DMS114 treated with DMSO at 0.1 percent for 48 hours (cell line): ENCODE results near the gene SCAMP3.
A peak's percentile ranks its signal among the peaks of the same experiment; 100 is the strongest.
"Not testable (repeated sequence)": the region's sequence is repeated elsewhere in the genome, so short reads cannot be mapped to it uniquely, and the experiment has no call there.

Experiments
- DNase-seq: peaks from one replicate; lab custom pipeline; 2025; ENCODE audit not compliant: unreplicated experiment; lab: John Stamatoyannopoulos, UW

SCAMP3 gene

GRCh38 chr1:155232001-155232978 lies 29.9 kb downstream of the SCAMP3 start:
- not testable (repeated sequence) for DNase-seq

DNA sequence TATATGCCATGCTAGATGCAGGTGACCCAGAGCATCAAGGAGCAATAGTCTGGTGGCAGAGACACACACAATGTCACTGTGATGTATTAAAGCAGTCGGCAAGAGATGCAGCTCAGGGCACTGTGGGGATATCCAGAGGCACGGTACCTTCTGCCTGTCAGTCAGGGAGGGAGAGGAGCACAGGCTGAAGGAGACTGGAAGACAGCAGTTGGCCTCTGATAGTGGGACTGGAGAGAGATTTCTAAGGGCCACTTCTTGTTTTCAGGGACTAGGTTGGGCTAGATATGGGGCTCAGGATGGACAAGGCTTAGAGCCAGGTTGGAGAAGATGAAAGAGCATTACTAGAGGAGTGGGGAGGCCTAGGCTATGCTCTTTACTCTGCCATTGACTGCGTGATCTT lies 30.9 kb downstream of the SCAMP3 start:
- not testable (repeated sequence) for DNase-seq

- no peak for DNase-seq
These were observed 34.1 kb downstream of the SCAMP3 start for GRCh38 chr1:155228096-155228427.

GRCh38 chr1:155227261-155228095 lies 34.7 kb downstream of the SCAMP3 start:
- peak; percentile 100 for DNase-seq

- DNase-seq: peak; percentile 70
These were observed 35.3 kb downstream of the SCAMP3 start for GRCh38 chr1:155226910-155227260.

DNA sequence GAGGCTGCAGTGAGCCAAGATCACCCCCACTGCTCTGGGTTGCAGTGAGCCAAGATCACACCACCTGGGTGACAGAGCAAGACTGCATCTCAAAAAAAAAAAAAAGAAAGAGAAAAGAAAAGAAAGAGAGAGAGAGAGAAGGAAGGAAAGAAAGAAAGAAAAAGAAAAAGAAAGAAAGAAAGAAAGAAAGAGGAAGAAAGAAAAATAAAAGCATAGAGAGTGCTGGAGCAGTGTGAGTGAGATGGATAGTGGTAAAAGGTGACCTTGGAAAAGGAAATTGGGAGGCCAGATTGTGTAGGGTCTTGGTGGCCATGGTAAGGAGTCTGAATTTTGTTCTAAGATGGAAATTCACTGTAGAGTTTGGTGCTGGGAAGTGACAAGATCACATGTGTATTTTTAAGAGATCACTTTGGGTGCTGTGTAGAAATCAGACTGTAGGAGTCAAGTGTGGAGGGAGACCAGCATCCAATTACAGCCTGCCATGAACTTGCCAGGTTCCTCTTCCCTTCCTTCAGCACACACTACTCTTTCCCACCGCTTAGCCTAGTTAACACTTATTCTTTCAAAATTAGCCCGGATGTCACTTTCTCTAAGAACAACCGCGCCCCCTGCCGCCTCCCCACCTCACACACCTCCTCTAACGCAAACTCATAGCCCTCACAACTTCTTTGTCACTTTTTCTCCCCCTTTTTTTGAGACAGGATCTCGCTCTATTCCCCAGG lies 35.8 kb downstream of the SCAMP3 start:
- DNase-seq: peak; percentile 91

DNA sequence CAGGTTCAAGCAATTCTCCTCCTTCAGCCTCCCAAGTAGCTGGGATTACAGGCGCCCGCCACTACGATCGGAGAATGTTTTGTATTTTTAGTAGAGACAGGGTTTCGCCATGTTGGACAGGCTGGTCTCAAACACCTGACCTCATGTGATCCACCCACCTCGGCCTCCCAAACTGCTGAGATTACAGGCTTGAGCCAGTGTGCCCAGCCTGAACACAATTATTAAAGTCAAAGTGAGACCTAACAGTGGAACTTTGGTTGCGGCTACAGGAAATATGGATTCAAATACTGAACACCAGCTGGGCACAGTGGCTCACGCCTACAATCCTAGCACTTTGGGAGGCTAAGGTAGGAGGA lies 36.8 kb downstream of the SCAMP3 start:
- not testable (repeated sequence) for DNase-seq

GRCh38 chr1:155223047-155223446 lies 39.1 kb downstream of the SCAMP3 start:
- no peak for DNase-seq

GRCh38 chr1:155220211-155220965 lies 41.8 kb downstream of the SCAMP3 start:
- DNase-seq: not testable (repeated sequence)

DNA sequence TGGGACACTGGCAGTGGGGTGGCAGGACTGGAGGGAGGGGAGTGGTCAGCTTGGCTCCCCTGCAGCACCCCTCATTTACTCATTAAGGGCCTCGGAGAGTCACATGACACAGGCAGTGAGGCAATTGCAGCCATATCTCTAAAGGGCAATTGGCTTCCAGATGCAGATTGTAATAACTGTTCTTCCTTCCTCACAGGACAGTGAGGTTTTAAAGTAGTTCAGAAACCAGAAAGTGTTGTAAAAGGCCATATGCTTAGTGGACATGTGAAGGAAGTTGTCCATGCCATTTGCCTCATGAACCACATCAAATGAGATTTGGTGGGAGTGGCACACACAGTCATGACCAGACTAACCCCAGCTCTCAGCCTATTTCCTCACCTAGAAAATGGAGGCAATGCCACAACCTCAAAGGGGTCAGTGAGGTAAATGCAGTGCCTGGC lies 42.5 kb downstream of the SCAMP3 start:
- no peak for DNase-seq

- no peak for DNase-seq
These were observed 43.1 kb downstream of the SCAMP3 start for GRCh38 chr1:155218854-155219591.

DNA sequence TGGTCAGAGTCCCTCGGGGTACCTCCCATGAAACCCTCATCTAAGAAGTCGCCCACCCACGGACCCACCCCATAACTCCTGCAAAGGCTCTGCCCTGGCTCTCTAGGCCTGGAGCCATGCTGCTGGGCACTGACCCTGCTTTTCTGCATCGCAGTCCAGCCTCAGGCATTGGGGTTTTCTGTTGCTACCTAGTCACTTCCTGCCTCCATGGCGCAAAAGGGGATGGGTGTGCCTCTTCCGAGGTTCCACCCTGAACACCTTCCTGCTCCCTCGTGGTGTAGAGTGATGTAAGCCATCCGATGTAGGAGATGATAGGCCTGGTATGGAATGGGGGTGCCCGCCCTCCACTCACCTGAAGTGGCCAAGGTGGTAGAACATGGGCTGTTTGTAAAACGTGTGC lies 47.5 kb downstream of the SCAMP3 start:
- not testable (repeated sequence) for DNase-seq

DNA sequence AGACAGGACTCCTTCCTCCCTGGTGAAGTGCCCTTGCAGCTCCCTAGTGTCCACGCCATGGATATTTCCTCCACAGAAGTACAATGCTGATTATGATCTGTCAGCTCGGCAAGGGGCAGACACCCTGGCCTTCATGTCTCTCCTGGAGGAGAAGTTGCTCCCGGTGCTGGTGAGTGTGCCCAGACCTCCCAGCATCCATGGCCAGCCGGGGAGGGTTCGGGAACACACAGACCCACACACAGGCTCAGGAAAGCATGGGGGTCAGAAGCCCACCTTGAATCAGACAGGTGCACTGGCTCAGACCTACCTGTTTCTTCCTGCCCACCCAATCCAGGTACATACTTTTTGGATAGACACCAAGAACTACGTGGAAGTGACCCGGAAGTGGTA lies 50.1 kb downstream of the SCAMP3 start:
- not testable (repeated sequence) for DNase-seq

- not testable (repeated sequence) for DNase-seq
These were observed 50.6 kb downstream of the SCAMP3 start for GRCh38 chr1:155211381-155212050.

DNA sequence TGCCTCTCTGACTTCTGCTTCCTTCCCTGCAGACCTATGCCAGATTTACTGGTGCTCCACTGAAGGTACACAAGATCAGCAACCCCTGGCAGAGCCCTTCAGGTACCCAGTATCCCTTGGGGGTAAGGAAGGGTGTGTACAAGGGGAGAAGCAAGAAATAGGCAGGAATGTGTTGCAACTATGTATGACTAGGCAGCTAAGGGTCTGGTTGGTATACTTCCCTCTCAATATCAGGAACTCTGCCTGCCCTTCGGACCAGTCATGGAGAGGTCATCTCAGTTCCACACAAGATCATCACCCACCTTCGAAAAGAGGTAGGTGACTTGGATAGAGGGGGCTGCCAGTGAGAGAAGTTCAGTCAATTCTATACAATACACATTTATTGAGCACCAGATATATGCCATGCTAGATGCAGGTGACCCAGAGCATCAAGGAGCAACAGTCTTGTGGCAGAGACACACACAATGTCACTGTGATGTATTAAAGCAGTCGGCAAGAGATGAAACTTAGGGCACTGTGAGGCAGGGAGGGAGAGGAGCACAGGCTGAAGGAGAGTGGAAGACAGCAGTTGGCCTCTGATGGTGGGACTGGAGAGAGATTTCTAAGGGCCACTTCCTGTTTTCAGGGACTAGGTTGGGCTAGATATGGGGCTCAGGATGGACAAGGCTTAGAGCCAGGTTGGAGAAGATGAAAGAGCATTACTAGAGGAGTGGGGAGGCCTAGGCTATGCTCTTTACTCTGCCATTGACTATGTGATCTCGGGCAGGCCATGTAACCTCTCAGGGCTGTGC lies 51.7 kb downstream of the SCAMP3 start:
- no peak for DNase-seq

DNA sequence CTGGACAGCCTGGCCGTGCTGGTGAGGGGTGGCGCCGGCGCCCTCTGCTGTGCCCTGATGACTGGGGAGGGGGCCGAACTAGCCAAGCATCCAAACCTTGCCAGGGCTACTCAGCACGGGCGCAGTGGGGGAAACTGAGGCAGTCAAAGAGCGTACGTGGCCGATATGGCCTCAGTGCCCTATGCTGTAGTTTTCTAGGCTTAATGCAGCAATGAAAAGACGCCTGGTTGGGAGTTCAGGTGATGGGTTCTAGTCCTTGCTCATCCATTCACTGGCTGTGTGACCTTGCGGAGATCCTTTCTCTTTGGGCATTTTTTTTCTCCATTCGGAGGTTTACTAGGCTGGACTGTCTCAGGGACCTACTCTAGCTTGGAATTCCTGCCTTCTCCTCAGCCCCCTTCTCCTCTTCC lies 52.8 kb downstream of the SCAMP3 start:
- DNase-seq: no peak

DNA sequence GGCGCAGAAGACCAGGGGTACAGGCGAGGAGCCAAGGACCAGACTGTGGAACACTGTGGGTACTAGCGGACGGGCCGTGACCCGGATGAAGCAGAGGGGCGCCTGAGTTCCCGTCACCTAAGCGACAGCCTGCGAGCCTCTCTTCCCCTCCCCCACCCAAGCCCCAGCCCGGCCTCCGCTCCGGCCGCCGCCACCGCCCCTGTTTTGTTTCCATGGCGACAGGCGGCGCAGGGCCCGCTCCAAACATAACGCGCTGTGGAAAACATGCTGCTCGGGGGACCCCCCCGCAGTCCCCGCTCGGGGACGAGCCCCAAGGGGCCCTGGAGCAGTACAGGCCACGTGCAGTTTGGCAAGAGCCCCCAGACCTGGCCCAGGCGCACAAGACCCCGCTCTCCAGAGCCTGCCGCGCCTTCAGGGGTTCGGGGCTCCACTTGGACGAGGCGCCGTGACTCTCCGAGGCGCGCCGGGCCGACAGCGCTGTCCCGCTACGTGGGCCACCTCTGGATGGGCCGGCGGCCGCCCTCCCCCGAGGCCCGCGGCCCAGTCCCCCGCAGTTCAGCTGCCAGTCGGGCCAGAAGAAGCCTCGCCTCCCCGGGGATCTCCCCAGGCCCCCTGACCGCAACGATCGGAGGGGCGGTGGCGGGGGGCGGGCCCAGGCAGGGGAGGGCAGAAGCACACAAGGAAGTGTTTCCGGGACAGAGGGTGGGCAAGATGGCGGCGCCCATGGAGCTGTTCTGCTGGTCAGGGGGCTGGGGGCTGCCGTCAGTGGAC lies 53.4 kb downstream of the SCAMP3 start, which contains the start of gene MTX1:
Gene MTX1 (plus strand): TSS at position 155 of the 771 bp plus-strand sequence. CDS start 110 bp downstream, at position 265.
- peak; percentile 80 for DNase-seq
